Measurements from ENCODE around the gene IL9R. TPM values are rescaled to one million over a fixed set of nuclear protein-coding genes. Genes with fewer than 3 reads are reported as not detected.

IL9R gene
- not detected in 2 replicates for total RNA-seq

DNA sequence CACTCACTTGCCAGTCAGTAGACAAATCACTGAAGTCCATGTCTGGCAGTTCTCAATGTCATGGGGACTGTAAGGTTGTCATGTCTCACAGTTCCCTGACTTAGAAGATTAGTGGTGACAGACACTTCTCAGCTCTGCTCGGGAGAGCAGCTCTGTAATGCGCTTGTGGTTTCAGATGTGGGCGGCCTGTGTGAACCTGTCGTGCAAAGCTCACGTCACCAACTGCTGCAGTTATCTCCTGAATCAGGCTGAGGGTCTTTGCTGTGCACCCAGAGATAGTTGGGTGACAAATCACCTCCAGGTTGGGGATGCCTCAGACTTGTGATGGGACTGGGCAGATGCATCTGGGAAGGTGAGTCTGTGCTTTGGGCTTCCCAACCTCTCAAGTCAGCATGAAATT lies at the start of gene IL9R:
IL9R (plus strand) TSS at position 261 of the 400 bp plus-strand sequence; CDS start at position 325, 64 bp downstream.

Other genes starting within 250 kb of the IL9R start
- 27.3 and 48.1 TPM in 2 replicates for gene VAMP7, start 116.4 kb upstream of the IL9R start, total RNA-seq